ENCODE results near the gene FRAS1. TPM values are rescaled to one million over a fixed set of nuclear protein-coding genes. Genes with fewer than 3 reads are reported as not detected.

The FRAS1 gene
- total RNA-seq, 8 experiments from 2014 or later: 0.59 to 28.6 (median 5.4) TPM

DNA sequence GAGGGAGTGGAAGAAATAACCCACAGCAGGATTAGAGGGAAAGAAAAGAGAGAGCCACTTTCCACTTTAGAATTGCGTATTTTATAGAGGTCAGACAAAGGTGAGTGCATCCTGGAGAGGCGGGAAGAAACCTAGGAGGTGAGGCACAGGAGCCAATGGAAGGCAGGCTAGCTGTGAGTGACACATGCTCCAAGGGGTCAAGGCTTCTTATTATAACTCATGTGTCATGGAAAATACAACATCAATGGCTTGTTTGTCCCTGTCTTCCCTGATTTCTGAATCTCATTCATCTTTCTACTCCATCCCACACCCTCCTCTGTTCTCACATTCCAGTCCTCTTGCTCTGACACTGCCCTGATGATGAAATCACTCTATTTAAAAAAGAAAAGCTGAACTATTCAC, 508.8 kb downstream of the FRAS1 start:
- Histone ChIP-seq H3K27ac (no peak overlapping the region), H3K4me3 (no peak overlapping the region), H3K4me1 (replicated peaks in 1 of 2) (peaks cover 6% of the 10 kb centered on the region in 2 donors)
- peak in 6 of 8 experiments; percentile 13 to 71 (median 48) for ATAC-seq (replicated peaks in 6 of 8)
- in situ Hi-C loops (cut with MboI; ENCODE audit: low pct_unique_long_range_greater_than_20kb in 2 of 9, low sequenced_read_pairs in 9 of 9, unreplicated experiment in 9 of 9): no loop called here
- 75 to 100% (median 94%) methylated on average over 1 to 2 of the region's 2 CpGs; no CpG with 5 or more reads in 4 of the 10 experiments for WGBS, 10 experiments

DNA sequence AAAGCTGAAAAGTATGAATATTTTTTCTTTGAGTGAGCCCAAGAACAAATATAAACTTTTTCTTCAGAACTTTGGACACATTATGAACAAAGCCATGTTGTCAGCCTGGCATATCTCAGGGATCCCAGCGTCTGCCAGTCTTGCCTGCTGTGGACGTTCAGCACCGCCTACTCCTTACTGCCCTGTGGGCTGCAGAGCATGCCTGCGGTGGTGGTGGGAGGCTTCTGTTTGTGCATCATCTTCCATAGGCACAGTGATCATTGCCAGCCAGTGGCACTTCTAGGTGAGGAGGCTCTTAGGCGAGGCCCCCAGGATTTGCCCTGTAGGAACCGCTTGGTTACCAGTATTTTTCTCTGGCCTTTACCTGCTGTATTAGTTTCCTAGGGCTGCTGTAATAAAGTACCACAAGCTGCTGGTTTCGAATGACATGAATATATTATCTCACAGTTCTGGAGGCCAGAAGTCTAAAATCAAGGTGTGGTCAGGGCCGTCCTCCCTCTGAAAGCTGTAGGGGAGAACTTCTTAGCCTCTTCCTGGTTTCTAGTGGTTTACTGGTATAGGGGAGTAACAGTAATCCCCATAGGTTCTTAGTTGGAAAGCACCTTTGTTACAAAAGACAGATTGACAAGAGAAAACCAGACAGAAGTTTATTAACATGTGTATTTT, 509.8 kb downstream of the FRAS1 start:
- no peak overlapping the region for H3K27ac ChIP-seq
- H3K4me3 ChIP-seq: no peak overlapping the region
- WGBS, 10 experiments: 0 to 100% (median 90%) methylated on average over 1 to 6 of the region's 8 CpGs; no CpG with 5 or more reads in 2 of the 10 experiments
- in situ Hi-C loops (cut with MboI; ENCODE audit: low pct_unique_long_range_greater_than_20kb in 2 of 9, low sequenced_read_pairs in 9 of 9, unreplicated experiment in 9 of 9): no loop called here
- peak in 3 of 8 experiments; percentile 21 to 46 (median 34) for ATAC-seq (replicated peaks in 6 of 8)
- peaks cover 6 to 14% of the 10 kb centered on the region in 2 donors for H3K4me1 ChIP-seq (replicated peaks in 1 of 2)

DNA sequence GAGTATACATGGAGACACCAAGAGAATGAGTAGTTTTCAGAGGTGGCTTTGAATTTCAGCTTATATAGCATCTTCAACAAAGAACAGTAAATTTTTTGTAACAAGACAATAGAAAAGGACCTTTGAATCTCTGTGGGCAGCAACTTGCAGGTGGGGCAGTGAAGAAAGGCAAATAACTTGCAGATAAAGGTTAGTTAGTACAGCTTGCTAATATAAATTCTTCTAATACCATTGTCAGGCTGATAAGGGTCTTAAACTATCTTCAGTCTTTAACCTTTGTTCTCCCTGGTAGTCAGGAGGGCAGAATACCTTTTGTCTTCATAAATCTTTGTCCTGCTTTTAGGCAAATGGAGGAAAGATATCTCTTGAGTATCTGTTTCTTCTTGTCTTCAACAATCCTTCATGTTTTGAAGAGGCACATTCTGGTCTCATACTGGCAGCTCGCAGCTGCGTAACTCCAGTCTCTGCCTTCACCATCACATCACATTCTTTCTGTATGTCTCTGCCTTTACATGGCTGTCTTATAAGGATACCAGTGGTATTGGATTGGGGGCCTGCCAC, 510.5 kb downstream of the FRAS1 start:
- H3K4me1 ChIP-seq (replicated peaks in 1 of 2): peaks cover 6 to 18% of the 10 kb centered on the region in 2 donors
- WGBS, 10 experiments: 88 to 100% (median 100%) methylated on average over 1 to 2 of the region's 2 CpGs; no CpG with 5 or more reads in 4 of the 10 experiments
- ATAC-seq (replicated peaks in 6 of 8): no peak
- no peak overlapping the region for H3K27ac ChIP-seq
- in situ Hi-C loops (cut with MboI; ENCODE audit: low pct_unique_long_range_greater_than_20kb in 2 of 9, low sequenced_read_pairs in 9 of 9, unreplicated experiment in 9 of 9): no loop called here
- H3K4me3 ChIP-seq: no peak overlapping the region

DNA sequence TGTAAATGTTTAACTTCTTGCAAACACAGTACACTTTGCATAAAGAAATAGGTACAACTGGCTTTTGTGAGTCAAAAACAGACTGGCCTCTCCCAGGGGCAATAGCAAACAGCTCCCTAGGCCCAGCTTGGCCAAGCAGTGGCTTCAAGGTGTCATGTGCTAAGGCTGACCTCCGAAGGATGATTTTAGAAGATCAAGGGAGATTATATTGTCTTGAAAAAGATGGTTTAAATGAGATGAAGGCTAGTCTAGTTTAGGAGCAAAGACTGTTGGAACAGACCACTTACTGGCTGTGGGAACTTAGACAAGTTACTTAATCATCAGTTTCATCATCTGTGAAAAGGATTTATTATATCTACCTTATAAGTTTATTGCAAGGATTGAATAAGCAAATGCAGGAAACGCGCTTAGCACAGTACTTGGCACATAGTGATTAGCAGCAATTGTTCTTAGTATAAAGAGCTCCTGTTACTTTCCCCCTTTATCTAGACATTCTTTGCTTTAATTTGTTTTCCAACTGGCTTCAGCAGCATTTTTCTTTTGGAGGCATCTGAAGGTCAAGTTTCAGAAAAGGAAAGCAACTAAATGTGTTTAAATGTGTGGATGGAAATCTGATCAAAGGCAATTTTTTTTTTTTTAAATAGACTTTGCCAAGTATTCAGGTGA, 511.6 kb downstream of the FRAS1 start:
- 44 to 100% (median 87%) methylated on average over 1 to 3 of the region's 3 CpGs; no CpG with 5 or more reads in 1 of the 10 experiments for WGBS, 10 experiments
- in situ Hi-C loops (cut with MboI; ENCODE audit: low pct_unique_long_range_greater_than_20kb in 2 of 9, low sequenced_read_pairs in 9 of 9, unreplicated experiment in 9 of 9): no loop called here
- H3K4me3 ChIP-seq: no peak overlapping the region
- ATAC-seq (replicated peaks in 6 of 8): no peak
- no peak overlapping the region for H3K27ac ChIP-seq
- peaks cover 6 to 18% of the 10 kb centered on the region in 2 donors for H3K4me1 ChIP-seq (replicated peaks in 1 of 2)

DNA sequence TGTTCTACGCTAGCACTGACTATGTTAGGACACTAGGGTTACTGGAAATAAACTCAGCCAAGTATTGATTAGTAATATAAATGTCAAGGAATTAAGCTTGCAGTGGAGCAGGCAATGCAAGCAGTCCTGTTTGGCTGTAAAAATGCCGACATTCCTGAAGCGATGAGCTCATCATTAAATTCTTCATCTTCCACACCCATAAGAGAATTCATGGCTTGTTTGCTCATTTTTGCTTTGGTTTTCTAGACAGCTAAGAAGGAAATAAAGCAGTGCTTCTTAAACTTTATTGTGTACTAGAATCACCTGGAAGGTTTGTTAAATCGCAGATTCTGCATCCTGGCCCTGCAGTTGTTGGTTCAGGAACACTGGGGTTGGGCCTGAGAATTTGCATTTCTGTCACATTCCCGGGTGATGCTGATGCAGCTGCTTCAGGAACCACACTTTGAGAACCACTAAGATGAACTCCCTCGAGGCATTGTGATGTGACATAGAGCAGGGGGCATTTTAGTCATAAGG, 512.2 kb downstream of the FRAS1 start:
- Histone ChIP-seq H3K4me1 (replicated peaks in 1 of 2) (peaks cover 6 to 18% of the 10 kb centered on the region in 2 donors), H3K4me3 (no peak overlapping the region), H3K27ac (no peak overlapping the region)
- 0 to 73% (median 58%) methylated on average over 2 to 6 of the region's 6 CpGs for WGBS, 10 experiments
- in situ Hi-C loops (cut with MboI; ENCODE audit: low pct_unique_long_range_greater_than_20kb in 2 of 9, low sequenced_read_pairs in 9 of 9, unreplicated experiment in 9 of 9): no loop called here
- peak; percentile 46 to 93 (median 70) for ATAC-seq (replicated peaks in 6 of 8)

DNA sequence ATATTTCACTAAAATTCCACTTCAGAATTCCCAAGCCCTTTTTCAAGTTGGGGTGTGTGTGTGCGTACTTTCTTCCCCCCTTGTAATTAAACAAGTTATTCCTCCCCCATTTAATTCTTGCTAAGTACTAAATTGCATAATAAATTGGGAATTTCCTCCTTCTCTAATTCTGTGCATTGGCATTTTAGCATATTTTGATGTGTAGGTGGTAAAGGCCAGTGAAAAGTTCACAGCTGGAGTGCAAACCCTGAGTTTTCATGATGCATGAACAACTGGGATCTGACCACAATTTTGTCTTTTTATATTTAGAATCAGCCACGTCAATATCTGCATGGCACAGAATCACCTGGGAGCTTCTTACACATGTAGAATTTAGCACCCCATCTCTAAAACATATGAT, 513.0 kb downstream of the FRAS1 start:
- 0 to 100% (median 91%) methylated on average over 1 to 2 of the region's 2 CpGs; no CpG with 5 or more reads in 1 of the 10 experiments for WGBS, 10 experiments
- H3K4me3 ChIP-seq: no peak overlapping the region
- peaks cover 6 to 18% of the 10 kb centered on the region in 2 donors for H3K4me1 ChIP-seq (replicated peaks in 1 of 2)
- ATAC-seq (replicated peaks in 6 of 8): no peak
- in situ Hi-C loops (cut with MboI; ENCODE audit: low pct_unique_long_range_greater_than_20kb in 2 of 9, low sequenced_read_pairs in 9 of 9, unreplicated experiment in 9 of 9): no loop called here
- no peak overlapping the region for H3K27ac ChIP-seq

DNA sequence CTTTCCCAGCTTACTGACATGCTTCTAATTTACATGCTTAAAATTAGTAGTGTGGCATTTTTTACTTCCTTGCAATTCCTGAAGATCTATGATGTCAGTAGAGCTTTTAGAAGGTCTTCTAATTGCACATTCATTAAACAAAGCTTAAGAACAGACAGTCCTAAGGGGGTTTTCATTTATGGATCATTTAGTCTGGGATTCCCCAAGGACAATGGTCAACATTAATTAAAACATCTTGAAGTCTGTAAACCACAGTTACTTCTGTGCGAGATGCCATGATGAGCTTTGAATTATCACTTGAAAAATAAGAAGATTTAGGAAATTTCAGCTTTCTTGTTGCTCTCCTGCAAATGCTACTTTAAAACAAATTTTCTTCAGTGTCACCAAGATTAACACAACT, 514.7 kb downstream of the FRAS1 start:
- in situ Hi-C loops (cut with MboI; ENCODE audit: low pct_unique_long_range_greater_than_20kb in 2 of 9, low sequenced_read_pairs in 9 of 9, unreplicated experiment in 9 of 9): no loop called here
- Histone ChIP-seq H3K4me3 (no peak overlapping the region), H3K4me1 (replicated peaks in 1 of 2) (peaks cover 2 to 18% of the 10 kb centered on the region in 2 donors), H3K27ac (no peak overlapping the region)
- ATAC-seq (replicated peaks in 6 of 8): no peak
- WGBS, 10 experiments: 56 to 100% (median 91%) methylated on average over 1 of the region's 1 CpG; no CpG with 5 or more reads in 1 of the 10 experiments

DNA sequence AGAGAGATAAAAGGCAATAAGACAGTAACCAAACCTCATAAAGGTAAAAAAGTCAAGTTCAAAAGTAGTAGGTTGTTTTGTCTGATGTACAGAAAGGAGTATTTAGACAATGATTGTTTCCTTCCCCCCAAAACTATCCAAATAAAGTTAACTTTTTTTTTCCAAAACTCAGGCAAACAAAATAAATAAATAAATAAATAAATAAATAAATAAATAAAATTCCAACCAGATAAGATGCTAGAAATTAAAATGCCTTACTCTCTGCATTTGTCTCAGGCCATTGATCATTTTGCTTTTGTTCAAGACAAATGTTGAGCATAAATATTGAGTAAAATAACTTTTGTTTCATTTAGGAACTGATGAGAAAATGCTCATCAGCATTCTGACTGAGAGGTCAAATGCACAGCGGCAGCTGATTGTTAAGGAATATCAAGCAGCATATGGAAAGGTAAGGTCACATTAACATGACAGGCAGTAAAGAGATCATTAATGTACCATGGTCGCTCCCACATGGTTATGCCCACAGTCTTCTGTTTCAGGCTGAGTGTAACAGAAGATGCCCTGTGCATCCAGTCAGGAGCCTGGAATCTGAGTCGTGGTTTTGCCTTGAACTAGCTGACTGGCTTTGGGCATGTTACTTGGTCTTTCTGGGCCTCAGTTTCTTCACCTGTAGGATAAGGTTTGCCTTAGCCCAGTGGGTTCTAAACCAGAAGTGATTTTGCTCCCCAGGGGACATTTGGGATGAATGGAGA, 521.7 kb downstream of the FRAS1 start:
- ATAC-seq (replicated peaks in 6 of 8): no peak
- Histone ChIP-seq H3K4me3 (no peak overlapping the region), H3K27ac (no peak overlapping the region), H3K4me1 (replicated peaks in 1 of 2) (no peaks in the 10 kb centered on the region)
- 63 to 100% (median 95%) methylated on average over 1 to 3 of the region's 3 CpGs; no CpG with 5 or more reads in 1 of the 10 experiments for WGBS, 10 experiments
- in situ Hi-C loops (cut with MboI; ENCODE audit: low pct_unique_long_range_greater_than_20kb in 2 of 9, low sequenced_read_pairs in 9 of 9, unreplicated experiment in 9 of 9): no loop called here

DNA sequence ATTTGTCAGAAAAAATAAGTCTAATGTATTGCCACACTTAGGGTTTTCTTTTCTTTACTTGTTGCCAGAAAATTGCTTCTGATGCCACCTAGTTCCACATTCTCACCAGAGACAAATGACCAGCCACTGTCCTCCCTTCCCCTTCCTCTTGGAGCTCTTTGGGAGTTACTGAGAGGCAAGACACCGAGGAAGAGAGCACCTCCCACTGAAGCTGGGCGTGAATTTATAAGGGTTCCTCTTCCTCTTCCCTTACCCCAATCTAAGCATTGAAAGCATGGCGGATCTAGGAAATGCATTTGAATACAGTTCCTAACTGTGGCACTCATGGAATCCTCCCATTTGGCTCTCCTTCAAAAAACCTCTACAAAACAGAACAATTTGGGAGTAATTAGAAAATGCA, 524.5 kb downstream of the FRAS1 start:
- 41 to 100% (median 89%) methylated on average over 1 to 3 of the region's 3 CpGs; no CpG with 5 or more reads in 3 of the 10 experiments for WGBS, 10 experiments
- no peak for ATAC-seq (replicated peaks in 6 of 8)
- no peak overlapping the region for H3K27ac ChIP-seq
- no peak overlapping the region for H3K4me3 ChIP-seq
- H3K4me1 ChIP-seq (replicated peaks in 1 of 2): no peaks in the 10 kb centered on the region
- in situ Hi-C loops (cut with MboI; ENCODE audit: low pct_unique_long_range_greater_than_20kb in 2 of 9, low sequenced_read_pairs in 9 of 9, unreplicated experiment in 9 of 9): no loop called here

DNA sequence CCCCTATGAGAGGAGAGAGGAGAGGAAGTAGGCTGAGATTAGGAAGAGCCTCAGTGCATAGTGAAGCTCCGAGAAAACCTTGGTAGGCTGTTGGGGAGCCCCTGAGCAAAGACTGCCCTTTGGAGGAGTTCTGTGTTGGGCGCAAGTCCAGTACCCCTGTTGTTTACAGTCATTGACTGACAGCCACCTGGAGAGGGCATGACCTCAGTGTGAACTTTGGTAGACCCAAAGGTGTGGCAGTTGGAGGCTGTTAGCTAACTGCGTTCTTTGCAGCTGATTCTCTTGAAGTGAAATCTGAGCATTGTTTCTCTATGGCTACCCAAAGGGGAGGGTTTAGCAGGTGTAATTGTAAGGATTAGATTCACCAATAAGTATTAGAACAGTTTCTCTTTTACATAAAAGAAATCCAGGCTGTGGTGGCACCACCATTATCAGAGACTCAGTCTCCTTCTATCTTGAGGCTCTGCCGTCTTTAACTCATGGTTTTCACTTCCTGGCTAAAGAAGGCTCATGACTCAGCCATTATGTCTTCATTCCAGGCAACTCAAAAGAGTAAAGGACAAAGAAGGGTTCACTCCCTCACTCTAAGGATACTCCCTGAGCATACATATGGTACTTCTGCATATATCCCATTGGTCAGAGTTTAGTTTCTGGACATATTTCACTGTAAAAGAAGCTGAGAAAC, 527.9 kb downstream of the FRAS1 start:
- peak in 2 of 8 experiments; percentile 60 to 75 for ATAC-seq (replicated peaks in 6 of 8)
- in situ Hi-C loops (cut with MboI; ENCODE audit: low pct_unique_long_range_greater_than_20kb in 2 of 9, low sequenced_read_pairs in 9 of 9, unreplicated experiment in 9 of 9): no loop called here
- WGBS, 10 experiments: 20 to 95% (median 90%) methylated on average over 1 to 3 of the region's 4 CpGs; no CpG with 5 or more reads in 3 of the 10 experiments
- H3K4me3 ChIP-seq: no peak overlapping the region
- H3K4me1 ChIP-seq (replicated peaks in 1 of 2): no peaks in the 10 kb centered on the region
- no peak overlapping the region for H3K27ac ChIP-seq

DNA sequence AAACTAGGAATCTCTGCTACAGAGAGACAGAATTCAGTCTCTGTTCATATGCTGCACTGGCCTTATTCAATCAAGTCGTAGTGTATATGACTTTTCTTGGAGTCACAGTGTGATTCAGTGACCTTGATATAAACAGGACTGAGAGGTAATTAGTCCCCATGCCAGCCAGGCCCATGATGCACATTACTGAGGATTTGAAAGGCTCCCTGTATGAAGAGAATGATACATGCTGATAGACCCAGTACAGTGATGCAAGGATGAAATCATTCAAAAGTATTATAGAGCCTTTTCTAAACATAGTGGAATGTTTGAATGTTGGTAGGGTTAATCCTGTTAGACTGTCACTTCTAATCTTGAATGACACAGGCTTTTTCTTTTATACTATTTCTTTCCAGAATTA, 528.5 kb downstream of the FRAS1 start:
- H3K4me1 ChIP-seq (replicated peaks in 1 of 2): no peaks in the 10 kb centered on the region
- H3K4me3 ChIP-seq: no peak overlapping the region
- ATAC-seq (replicated peaks in 6 of 8): peak in 7 of 8 experiments; percentile 15 to 99 (median 64)
- 0 to 20% (median 8%) methylated on average over 1 of the region's 1 CpG; no CpG with 5 or more reads in 6 of the 10 experiments for WGBS, 10 experiments
- no peak overlapping the region for H3K27ac ChIP-seq
- in situ Hi-C loops (cut with MboI; ENCODE audit: low pct_unique_long_range_greater_than_20kb in 2 of 9, low sequenced_read_pairs in 9 of 9, unreplicated experiment in 9 of 9): no loop called here

DNA sequence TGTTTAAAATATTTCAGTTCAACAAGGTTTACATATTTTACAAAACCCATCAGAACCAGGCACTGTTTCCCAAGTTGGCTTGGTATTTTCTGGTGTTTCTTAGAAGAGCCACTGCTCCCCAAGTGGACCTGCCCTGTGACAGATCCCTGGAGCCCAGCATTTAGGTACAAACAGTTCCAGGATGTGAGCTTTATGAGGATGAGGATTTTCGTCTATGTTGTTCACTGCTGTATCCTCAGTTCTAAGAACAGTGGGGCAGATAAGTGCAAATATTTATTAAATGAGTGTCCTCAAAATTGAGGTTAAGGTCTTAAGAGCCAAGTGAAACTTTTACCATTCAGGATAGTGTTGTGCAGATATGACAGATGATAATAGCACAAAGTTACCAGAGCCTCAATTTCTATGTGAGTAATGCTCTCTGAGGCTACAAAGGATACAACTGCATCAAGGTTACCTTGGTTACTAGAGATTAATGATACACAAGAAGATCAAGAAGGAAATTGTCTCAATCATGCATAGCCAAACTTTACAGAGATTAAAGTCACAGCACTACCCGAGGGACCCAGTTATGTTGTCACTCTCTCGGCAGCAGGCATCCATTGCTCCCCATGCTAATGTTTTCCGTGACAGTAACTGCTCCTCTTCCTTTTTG, 531.9 kb downstream of the FRAS1 start:
- Histone ChIP-seq H3K27ac (no peak overlapping the region), H3K4me3 (no peak overlapping the region), H3K4me1 (replicated peaks in 1 of 2) (no peaks in the 10 kb centered on the region)
- ATAC-seq (replicated peaks in 6 of 8): peak in 1 of 8 experiments; percentile 14
- in situ Hi-C loops (cut with MboI; ENCODE audit: low pct_unique_long_range_greater_than_20kb in 2 of 9, low sequenced_read_pairs in 9 of 9, unreplicated experiment in 9 of 9): no loop called here
- WGBS, 10 experiments: 17 to 80% (median 66%) methylated on average over 1 to 4 of the region's 4 CpGs; no CpG with 5 or more reads in 1 of the 10 experiments
